ENCODE data around the gene C4B.
"Not testable (repeated sequence)": the region's sequence is repeated elsewhere in the genome, so short reads cannot be mapped to it uniquely, and the experiment has no call there.

The C4B gene

DNA sequence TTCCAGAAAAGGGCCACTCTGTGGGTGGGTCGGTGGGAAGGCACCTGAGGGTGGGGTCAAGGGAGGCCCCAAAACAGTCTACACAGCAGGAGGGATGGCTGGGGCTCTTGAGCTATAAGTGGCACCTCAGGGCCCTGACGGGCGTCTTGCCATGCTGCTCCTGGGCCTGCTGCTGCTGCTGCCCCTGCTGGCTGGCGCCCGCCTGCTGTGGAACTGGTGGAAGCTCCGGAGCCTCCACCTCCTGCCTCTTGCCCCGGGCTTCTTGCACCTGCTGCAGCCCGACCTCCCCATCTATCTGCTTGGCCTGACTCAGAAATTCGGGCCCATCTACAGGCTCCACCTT lies 9.1 kb upstream of the C4B start:
- in situ Hi-C loops (cut with HindIII; ENCODE audit: low pct_unique_long_range_greater_than_20kb, low sequenced_read_pairs); DNase-seq (ENCODE audit: low read depth in 1 of 2, low spot score in 1 of 2): not testable (repeated sequence)

DNA sequence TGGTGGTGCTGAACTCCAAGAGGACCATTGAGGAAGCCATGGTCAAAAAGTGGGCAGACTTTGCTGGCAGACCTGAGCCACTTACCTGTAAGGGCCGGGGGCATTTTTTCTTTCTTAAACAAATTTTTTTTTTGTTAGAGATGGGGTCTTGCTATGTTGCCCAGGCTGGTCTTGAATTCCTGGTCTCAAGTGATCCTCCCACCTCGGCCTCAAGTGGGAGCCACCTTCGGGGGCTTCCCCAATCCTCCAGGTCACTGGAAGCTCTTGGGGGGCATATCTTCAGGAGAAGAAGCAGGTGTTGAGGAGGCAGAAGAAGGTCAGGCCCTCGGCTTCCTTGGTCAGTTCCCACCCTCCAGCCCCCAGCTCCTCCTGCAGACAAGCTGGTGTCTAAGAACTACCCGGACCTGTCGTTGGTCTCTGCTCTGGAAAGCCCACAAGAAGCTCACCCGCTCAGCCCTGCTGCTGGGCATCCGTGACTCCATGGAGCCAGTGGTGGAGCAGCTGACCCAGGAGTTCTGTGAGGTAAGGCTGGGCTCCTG lies 8.5 kb upstream of the C4B start:
- in situ Hi-C loops (cut with HindIII; ENCODE audit: low pct_unique_long_range_greater_than_20kb, low sequenced_read_pairs); DNase-seq (ENCODE audit: low read depth in 1 of 2, low spot score in 1 of 2): not testable (repeated sequence)

DNA sequence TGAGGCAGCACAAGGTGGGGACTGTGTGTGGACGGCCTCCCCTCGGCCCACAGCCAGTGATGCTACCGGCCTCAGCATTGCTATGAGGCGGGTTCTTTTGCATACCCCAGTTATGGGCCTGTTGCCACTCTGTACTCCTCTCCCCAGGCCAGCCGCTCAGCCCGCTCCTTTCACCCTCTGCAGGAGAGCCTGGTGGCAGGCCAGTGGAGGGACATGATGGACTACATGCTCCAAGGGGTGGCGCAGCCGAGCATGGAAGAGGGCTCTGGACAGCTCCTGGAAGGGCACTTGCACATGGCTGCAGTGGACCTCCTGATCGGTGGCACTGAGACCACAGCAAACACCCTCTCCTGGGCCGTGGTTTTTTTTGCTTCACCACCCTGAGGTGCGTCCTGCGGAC lies 7.5 kb upstream of the C4B start:
- DNase-seq (ENCODE audit: low read depth in 1 of 2, low spot score in 1 of 2); in situ Hi-C loops (cut with HindIII; ENCODE audit: low pct_unique_long_range_greater_than_20kb, low sequenced_read_pairs): not testable (repeated sequence)

GRCh38 chr6:32008037-32008436 lies 6.6 kb upstream of the C4B start:
- in situ Hi-C loops (cut with HindIII; ENCODE audit: low pct_unique_long_range_greater_than_20kb, low sequenced_read_pairs); DNase-seq (ENCODE audit: low read depth in 1 of 2, low spot score in 1 of 2): not testable (repeated sequence)

- in situ Hi-C loops (cut with HindIII; ENCODE audit: low pct_unique_long_range_greater_than_20kb, low sequenced_read_pairs); DNase-seq (ENCODE audit: low read depth in 1 of 2, low spot score in 1 of 2): not testable (repeated sequence)
Observed at GRCh38 chr6:32008616-32009015, 6.0 kb upstream of the C4B start.

DNA sequence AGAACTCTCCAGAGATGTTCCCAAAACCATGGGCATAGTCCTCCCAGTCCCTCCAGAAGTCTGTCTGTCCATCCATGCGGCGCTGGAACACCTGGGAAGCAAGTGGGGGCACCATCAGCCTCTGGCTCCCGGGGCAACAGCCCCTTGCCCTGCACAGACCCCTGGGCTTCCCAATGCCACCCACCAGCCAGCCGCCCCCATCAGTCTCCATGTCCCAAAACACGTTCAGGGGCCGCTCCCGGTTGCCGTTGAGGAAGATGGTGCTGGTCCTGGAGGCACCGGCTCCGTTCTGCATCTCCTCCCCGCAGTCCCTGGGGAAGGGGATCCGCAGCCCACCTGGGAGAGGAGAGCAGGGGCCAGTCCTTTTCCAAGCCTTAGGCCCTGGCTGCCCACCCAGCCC lies 5.1 kb upstream of the C4B start:
- in situ Hi-C loops (cut with HindIII; ENCODE audit: low pct_unique_long_range_greater_than_20kb, low sequenced_read_pairs); DNase-seq (ENCODE audit: low read depth in 1 of 2, low spot score in 1 of 2): not testable (repeated sequence)

GRCh38 chr6:32010856-32011530 lies 3.6 kb upstream of the C4B start:
- in situ Hi-C loops (cut with HindIII; ENCODE audit: low pct_unique_long_range_greater_than_20kb, low sequenced_read_pairs); DNase-seq (ENCODE audit: low read depth in 1 of 2, low spot score in 1 of 2): not testable (repeated sequence)

GRCh38 chr6:32012941-32013617 lies 1.5 kb upstream of the C4B start:
- in situ Hi-C loops (cut with HindIII; ENCODE audit: low pct_unique_long_range_greater_than_20kb, low sequenced_read_pairs); DNase-seq (ENCODE audit: low read depth in 1 of 2, low spot score in 1 of 2): not testable (repeated sequence)

DNA sequence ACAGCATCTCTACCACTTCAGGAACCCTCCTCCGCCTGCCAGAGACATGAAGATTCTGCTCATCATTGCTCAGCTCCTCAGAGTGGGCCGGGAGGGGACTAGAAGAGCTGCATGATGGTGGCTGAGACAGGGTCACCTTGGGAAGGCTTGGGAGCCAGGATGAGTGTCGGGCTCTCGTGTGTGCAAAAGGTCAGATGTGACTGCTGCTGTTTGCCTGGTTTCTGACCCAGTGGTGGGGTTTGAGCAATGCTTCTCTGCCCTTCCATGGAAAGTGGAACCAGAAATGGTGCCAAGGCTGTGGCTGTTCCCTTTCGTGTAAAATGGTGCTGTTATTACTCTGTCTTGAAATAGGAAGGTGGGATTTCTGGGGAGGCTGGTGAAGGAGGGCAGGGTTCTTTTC lies 857 bp upstream of the C4B start:
- DNase-seq (ENCODE audit: low read depth in 1 of 2, low spot score in 1 of 2); in situ Hi-C loops (cut with HindIII; ENCODE audit: low pct_unique_long_range_greater_than_20kb, low sequenced_read_pairs): not testable (repeated sequence)

GRCh38 chr6:32022100-32022499 lies 7.5 kb downstream of the C4B start:
- in situ Hi-C loops (cut with HindIII; ENCODE audit: low pct_unique_long_range_greater_than_20kb, low sequenced_read_pairs); DNase-seq (ENCODE audit: low read depth in 1 of 2, low spot score in 1 of 2): not testable (repeated sequence)

GRCh38 chr6:32028631-32029030 lies 14.0 kb downstream of the C4B start:
- DNase-seq (ENCODE audit: low read depth in 1 of 2, low spot score in 1 of 2); in situ Hi-C loops (cut with HindIII; ENCODE audit: low pct_unique_long_range_greater_than_20kb, low sequenced_read_pairs): not testable (repeated sequence)

DNA sequence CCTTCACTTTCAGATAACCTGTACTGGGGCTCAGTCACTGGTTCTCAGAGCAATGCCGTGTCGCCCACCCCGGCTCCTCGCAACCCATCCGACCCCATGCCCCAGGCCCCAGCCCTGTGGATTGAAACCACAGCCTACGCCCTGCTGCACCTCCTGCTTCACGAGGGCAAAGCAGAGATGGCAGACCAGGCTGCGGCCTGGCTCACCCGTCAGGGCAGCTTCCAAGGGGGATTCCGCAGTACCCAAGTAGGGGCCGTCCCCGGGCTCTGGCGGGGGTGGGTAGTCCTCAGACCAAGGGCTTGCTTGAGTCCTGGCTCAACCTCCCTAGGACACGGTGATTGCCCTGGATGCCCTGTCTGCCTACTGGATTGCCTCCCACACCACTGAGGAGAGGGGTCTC lies 15.0 kb downstream of the C4B start:
- in situ Hi-C loops (cut with HindIII; ENCODE audit: low pct_unique_long_range_greater_than_20kb, low sequenced_read_pairs); DNase-seq (ENCODE audit: low read depth in 1 of 2, low spot score in 1 of 2): not testable (repeated sequence)

DNA sequence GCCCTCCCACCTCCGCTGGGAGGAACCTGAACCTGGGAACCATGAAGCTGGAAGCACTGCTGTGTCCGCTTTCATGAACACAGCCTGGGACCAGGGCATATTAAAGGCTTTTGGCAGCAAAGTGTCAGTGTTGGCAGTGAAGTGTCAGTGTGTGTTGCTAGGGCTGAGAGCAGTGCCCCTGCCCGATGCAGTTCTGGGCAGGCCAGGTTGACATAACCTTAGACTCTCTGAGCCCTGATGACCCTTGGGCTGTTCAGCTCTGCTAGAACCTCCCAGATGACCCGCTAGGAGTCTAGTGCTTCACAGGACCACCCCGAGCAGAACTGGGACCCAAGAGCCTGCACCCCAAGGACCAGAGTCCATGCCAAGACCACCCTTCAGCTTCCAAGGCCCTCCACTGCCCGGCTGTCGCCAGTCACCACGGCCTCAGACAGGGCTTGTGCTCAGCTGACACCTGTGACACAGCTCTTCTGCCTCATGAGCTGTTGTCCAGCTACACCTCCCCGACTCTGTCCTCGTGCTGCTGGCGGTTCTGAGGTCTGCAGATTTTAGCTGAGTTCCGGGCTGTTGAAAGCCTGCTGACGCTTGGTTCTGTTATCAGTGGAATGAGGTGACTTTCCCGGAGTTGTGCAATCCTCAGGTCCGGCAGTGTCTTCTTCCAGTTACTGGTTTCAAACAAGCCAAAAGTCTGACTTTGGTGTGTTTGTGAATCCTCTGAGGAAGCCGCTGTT lies 20.9 kb downstream of the C4B start:
- in situ Hi-C loops (cut with HindIII; ENCODE audit: low pct_unique_long_range_greater_than_20kb, low sequenced_read_pairs); DNase-seq (ENCODE audit: low read depth in 1 of 2, low spot score in 1 of 2): not testable (repeated sequence)

DNA sequence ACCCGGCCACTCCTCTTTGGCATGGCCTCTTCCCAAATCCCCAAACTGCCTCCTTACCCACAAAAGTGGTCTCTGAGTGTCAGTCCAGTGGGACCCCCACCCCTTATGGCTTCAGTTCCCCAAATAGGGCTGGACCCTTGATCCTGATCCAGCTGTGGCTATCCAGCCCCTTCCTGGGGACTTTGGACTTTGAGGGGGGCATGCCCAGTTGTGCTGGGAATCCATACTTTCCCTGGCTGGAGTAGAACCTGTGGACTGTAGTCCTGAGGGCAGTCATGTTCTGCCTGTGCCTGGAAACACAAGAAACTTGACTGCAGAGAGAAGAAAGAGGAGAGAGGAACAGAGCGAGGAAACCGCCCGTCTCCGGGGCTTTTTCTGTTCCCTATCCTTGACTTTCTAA lies 22.5 kb downstream of the C4B start:
- DNase-seq (ENCODE audit: low read depth in 1 of 2, low spot score in 1 of 2); in situ Hi-C loops (cut with HindIII; ENCODE audit: low pct_unique_long_range_greater_than_20kb, low sequenced_read_pairs): not testable (repeated sequence)

GRCh38 chr6:32037598-32038524 lies 23.3 kb downstream of the C4B start, which contains the start of gene CYP21A2:
TSS of gene CYP21A2 (plus strand) at chr6:32038415. CDS start at chr6:32038423, 8 bp downstream.
- in situ Hi-C loops (cut with HindIII; ENCODE audit: low pct_unique_long_range_greater_than_20kb, low sequenced_read_pairs); DNase-seq (ENCODE audit: low read depth in 1 of 2, low spot score in 1 of 2): not testable (repeated sequence)

GRCh38 chr6:32038878-32039277 lies 24.3 kb downstream of the C4B start:
- DNase-seq (ENCODE audit: low read depth in 1 of 2, low spot score in 1 of 2); in situ Hi-C loops (cut with HindIII; ENCODE audit: low pct_unique_long_range_greater_than_20kb, low sequenced_read_pairs): not testable (repeated sequence)

Data from T47D (cell line).